Fibroblast of skin of left biceps (primary cell): ENCODE results near the gene GPRASP3.

Source experiments
- DNase-seq, 2 experiments: peaks; one replicate each; pipeline ENCODE4 v3.0.0-alpha.2; 2013; ENCODE audit warnings: low read depth in 2 of 2

The GPRASP3 gene

GRCh38 chrX:102745857-102746584 is 25.5 kb downstream of the GPRASP3 start:
- DNase-seq: no peak

GRCh38 chrX:102765217-102765616 is 44.7 kb downstream of the GPRASP3 start:
- DNase-seq: no peak

DNA sequence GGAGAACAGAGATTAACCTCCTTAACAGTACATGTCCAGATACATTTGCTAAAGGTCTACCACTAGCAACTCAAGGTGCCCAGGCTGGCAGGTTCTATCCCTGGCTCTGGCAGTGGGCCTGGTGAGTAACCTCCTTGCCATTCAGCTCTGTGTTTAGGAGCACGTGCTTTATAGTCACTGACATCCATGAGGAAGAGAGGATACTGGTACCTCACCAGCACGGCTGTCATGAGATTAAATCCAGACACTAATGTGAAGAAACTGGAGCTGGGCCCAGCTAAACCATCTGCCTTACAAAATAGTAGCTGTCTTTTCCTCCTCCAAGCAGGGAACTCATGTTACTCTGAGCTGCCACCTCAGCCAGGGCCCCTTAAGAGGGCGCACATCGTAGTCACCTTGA is 45.3 kb downstream of the GPRASP3 start:
- no peak for DNase-seq

DNA sequence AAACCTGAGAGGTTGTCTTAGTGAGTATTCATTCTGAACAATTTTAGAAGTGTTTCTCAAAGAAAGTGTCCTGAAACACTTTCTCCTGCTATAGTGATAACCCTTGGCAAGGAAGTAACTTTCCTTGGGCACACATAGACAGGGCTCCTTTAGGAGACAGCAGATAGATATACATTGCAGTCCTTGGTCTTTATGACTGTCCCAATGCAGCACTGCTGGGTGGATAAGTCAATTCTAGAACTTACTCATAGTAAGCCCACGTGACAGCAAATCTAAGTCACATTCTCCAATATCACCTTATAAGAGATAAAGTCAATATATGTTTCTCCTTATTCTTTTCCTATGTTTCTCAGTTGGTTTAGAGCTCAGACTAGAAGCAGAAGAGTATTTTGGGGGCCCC is 46.7 kb downstream of the GPRASP3 start:
- DNase-seq: no peak

DNA sequence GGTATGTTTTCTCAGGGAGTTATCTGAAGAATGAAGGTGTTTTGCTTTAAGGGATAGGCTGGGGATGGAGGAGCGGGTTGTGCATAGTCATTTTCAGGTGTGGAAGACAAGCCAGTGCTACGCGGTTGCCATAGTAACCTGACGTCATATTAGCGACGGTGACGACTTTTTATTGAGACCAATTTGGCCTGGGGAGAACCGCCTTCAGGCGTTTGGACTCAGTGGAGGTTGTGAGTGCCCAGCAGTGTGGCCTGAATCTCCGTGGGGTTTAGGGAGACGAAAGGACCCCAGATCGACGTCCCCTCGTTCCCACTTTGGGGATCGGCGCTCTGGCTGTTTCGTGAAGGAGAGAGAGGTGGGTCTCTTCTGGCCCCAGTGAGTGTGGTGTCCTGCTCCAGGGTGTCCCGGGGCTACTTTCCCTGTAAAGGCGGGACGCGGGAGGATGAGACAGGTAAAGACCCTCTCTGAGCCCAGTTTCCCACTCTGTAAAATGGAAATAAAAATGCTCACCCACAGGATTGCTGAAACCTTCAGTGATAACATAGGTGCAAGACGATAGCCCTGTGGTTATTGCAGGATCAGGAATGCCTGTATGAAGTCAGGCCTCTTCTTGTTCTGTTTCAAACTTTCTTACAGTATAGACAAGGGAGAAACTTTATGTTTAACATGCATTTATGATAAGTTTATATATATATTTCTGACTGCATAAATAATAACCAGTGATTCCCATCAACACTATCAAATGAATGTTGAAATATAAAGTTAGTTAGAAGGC is 48.6 kb downstream of the GPRASP3 start:
- DNase-seq: peak; percentile 63 to 71
